Natural killer cell (primary cell): ENCODE results near the gene STEAP1B. TPM values are rescaled to one million over a fixed set of nuclear protein-coding genes. Genes with fewer than 3 reads are reported as not detected.

Experiments
- ATAC-seq, 3 donors: fragments of 150-1000 bp in 2 of 3; fragments of 200-7000 bp in 1 of 3; cut with Tn5 transposase; 1 replicate in 1 of 3; 2 replicates in 2 of 3; pipeline ENCODE4 v1.10.0; 2021; ENCODE audit warnings: mild to moderate bottlenecking in 2 of 3, moderate library complexity in 2 of 3
- DNase-seq, 2 donors: peaks; one replicate each; pipeline versions ENCODE4 v3.0.0 to v3.0.0-alpha.2; 2013 to 2021; ENCODE audit warnings: mixed read lengths in 1 of 2
- H3K27ac ChIP-seq: one replicate; pipeline ENCODE4 v1.5.1; 2013; ENCODE audit warnings: mild to moderate bottlenecking, low read length
- H3K27me3 ChIP-seq: one replicate; pipeline ENCODE4 v1.6.1; 2013; ENCODE audit warnings: low read length; ENCODE audit not compliant: control insufficient read depth, insufficient read depth
- H3K36me3 ChIP-seq: one replicate; pipeline ENCODE4 v1.6.1; 2013; ENCODE audit warnings: low read length; ENCODE audit not compliant: control insufficient read depth, insufficient read depth
- H3K4me1 ChIP-seq: one replicate; pipeline ENCODE4 v1.6.1; 2013; ENCODE audit warnings: low read length; ENCODE audit not compliant: control insufficient read depth, insufficient read depth
- H3K4me3 ChIP-seq: one replicate; pipeline ENCODE4 v1.5.1; 2013; ENCODE audit warnings: low read length
- H3K9me3 ChIP-seq: one replicate; pipeline ENCODE4 v1.6.1; 2013; ENCODE audit warnings: low read length; ENCODE audit not compliant: control insufficient read depth, insufficient read depth
- H3K27ac Mint-ChIP-seq, 2 donors: one replicate each; pipeline ENCODE4 v1.8.0; 2022; ENCODE audit warnings: mild to moderate bottlenecking in 2 of 2, mixed read lengths in 2 of 2, moderate library complexity in 1 of 2
- H3K27me3 Mint-ChIP-seq, 2 donors: one replicate each; pipeline ENCODE4 v1.8.0; 2022; ENCODE audit warnings: low read depth in 2 of 2, mixed read lengths in 2 of 2
- H3K36me3 Mint-ChIP-seq: one replicate; pipeline ENCODE4 v1.8.0; 2022; ENCODE audit warnings: mixed read lengths
- H3K4me1 Mint-ChIP-seq, 2 donors: one replicate each; pipeline ENCODE4 v1.8.0; 2022; ENCODE audit warnings: mixed read lengths in 2 of 2
- H3K4me3 Mint-ChIP-seq: one replicate; pipeline ENCODE4 v1.8.0; 2022; ENCODE audit warnings: mild to moderate bottlenecking, moderate library complexity, mixed read lengths
- H3K9me3 Mint-ChIP-seq, 2 donors: one replicate each; pipeline ENCODE4 v1.8.0; 2022; ENCODE audit warnings: mixed read lengths in 2 of 2
- WGBS: methylation state at CpG from one replicate; pipeline ENCODE4 v1.1.7; 2013; ENCODE audit warnings: missing lambda C conversion rate; ENCODE audit not compliant: insufficient coverage; 5-methylcytosine and 5-hydroxymethylcytosine counted together
- intact Hi-C: fragments of 100-400 bp; cut with micrococcal nuclease; formaldehyde crosslinking; loops from one replicate; pipeline ENCODE4 v1.14.2; 2022
- total RNA-seq, 4 donors: library from RNA; stranded (reverse); fragments of 120-200 nt in 1 of 4; gene quantifications; one replicate each; pipeline versions ENCODE4 v1.2.3 to v1.2.4, GENCODE V29; 2013 to 2022
- TF ChIP-seq, protein P1 (sequence below): fragments of 200-600 bp; IDR thresholded peaks from one replicate; pipeline ENCODE4 v1.8.0; 2022; ENCODE audit warnings: antibody characterized with exemption

STEAP1B gene
- total RNA-seq, 3 donors from 2014 or later (not counting 1 experiment from before 2014, with no cell fraction given), result 0.31 TPM; not detected in 2

DNA sequence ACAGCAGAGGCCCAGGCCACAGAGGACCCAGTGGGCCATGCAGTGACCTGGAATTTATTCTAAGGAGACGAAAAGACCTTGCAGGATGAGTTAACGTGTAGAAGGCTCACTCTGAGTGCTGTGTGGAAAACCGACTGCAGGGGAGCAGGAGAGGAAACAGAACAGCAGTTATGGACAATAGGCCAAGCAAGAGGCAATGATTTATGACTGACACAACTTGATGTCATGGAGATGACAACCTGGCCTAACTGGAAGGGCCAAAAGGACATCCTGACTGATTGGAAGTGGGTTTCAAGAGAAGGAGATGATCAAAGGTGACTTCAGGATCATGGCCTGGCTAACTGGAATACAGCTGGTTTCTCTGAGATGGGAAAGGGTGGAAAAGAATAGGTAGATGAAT is 72.9 kb downstream of the STEAP1B start:
- intact Hi-C loops, result no loop called here
- no peaks in the 10 kb centered on the region for H3K9me3 ChIP-seq
- H3K27me3 ChIP-seq, result no peaks in the 10 kb centered on the region
- H3K4me3 Mint-ChIP-seq, result no peak overlapping the region
- H3K27ac Mint-ChIP-seq, result no peak overlapping the region
- H3K4me1 ChIP-seq, result no peaks in the 10 kb centered on the region
- DNase-seq, result no peak
- H3K36me3 ChIP-seq, result no peaks in the 10 kb centered on the region
- WGBS, result 89% methylated on average over 3 of the region's 3 CpGs
- H3K4me3 ChIP-seq, result no peak overlapping the region
- no peaks in the 10 kb centered on the region for H3K36me3 Mint-ChIP-seq
- H3K27ac ChIP-seq, result no peak overlapping the region
- no peaks in the 10 kb centered on the region for H3K4me1 Mint-ChIP-seq
- TF ChIP-seq, protein P1, sequence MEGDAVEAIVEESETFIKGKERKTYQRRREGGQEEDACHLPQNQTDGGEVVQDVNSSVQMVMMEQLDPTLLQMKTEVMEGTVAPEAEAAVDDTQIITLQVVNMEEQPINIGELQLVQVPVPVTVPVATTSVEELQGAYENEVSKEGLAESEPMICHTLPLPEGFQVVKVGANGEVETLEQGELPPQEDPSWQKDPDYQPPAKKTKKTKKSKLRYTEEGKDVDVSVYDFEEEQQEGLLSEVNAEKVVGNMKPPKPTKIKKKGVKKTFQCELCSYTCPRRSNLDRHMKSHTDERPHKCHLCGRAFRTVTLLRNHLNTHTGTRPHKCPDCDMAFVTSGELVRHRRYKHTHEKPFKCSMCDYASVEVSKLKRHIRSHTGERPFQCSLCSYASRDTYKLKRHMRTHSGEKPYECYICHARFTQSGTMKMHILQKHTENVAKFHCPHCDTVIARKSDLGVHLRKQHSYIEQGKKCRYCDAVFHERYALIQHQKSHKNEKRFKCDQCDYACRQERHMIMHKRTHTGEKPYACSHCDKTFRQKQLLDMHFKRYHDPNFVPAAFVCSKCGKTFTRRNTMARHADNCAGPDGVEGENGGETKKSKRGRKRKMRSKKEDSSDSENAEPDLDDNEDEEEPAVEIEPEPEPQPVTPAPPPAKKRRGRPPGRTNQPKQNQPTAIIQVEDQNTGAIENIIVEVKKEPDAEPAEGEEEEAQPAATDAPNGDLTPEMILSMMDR, result no peak
- H3K9me3 Mint-ChIP-seq, result no peaks in the 10 kb centered on the region
- ATAC-seq, result no peak
- H3K27me3 Mint-ChIP-seq, result no peaks in the 10 kb centered on the region

DNA sequence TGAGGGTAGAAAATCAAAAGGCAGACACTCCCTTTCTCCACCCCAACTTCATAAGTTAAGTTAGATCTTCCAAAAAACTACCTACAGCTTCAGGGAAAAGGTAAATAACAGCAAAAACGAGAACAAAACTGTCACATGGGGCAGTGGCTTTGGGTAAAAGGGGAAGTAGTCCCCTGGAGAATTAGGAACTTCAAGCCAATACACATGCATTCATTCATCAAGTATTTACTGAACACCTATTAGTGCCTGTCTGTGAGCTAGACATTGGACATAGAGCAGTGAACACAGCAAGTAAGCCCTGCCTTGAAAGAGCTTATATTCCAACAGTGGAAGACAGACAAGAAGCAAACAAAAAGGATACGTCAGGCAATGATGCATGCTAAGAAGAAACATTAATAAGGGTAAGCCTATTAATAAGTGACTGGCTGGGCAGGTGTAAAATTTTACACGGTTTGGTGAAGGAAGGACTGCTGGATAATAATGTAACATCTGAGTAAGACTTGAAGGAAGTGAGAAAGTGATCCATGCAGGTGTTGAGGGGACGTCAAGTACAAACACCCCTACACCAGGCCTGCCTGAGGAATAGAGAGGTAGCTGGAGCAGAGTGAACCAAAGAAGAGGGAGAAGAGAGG is 73.4 kb downstream of the STEAP1B start:
- TF ChIP-seq, protein P1, result no peak
- Mint-ChIP-seq H3K9me3 (no peaks in the 10 kb centered on the region), H3K27ac (no peak overlapping the region), H3K27me3 (no peaks in the 10 kb centered on the region), H3K36me3 (no peaks in the 10 kb centered on the region), H3K4me3 (no peak overlapping the region), H3K4me1 (no peaks in the 10 kb centered on the region)
- intact Hi-C loops, result no loop called here
- H3K27ac ChIP-seq, result no peak overlapping the region
- H3K27me3 ChIP-seq, result no peaks in the 10 kb centered on the region
- no peaks in the 10 kb centered on the region for H3K36me3 ChIP-seq
- H3K4me1 ChIP-seq, result no peaks in the 10 kb centered on the region
- H3K4me3 ChIP-seq, result no peak overlapping the region
- ATAC-seq, result no peak
- no peak for DNase-seq
- H3K9me3 ChIP-seq, result no peaks in the 10 kb centered on the region
- WGBS, result 39% methylated on average over 2 of the region's 4 CpGs

DNA sequence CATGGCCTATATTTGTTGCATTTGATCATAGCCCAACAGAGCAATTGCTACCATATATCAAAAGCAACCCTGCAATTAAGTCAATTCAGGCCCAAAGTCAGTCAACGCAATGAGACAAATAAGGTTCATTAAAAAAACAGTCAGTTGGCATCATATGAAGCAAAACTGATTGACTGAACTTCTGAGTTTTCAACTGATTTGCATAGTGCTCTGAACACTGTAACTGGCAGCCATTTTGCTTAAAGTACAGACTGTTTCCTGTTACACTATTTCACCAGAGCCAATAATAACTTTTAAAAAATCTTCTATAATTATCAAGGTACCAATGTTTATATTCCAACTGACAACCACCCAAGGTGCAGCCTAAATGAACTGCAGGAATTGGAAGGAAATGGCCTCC is 74.6 kb downstream of the STEAP1B start:
- TF ChIP-seq, protein P1, result no peak
- no peaks in the 10 kb centered on the region for H3K36me3 Mint-ChIP-seq
- H3K27me3 Mint-ChIP-seq, result no peaks in the 10 kb centered on the region
- WGBS, result 88% methylated on average over 1 of the region's 1 CpG
- H3K4me3 Mint-ChIP-seq, result no peak overlapping the region
- H3K27ac Mint-ChIP-seq, result no peak overlapping the region
- intact Hi-C loops, result no loop called here
- no peaks in the 10 kb centered on the region for H3K9me3 Mint-ChIP-seq
- Histone ChIP-seq H3K4me3 (no peak overlapping the region), H3K9me3 (no peaks in the 10 kb centered on the region), H3K36me3 (no peaks in the 10 kb centered on the region), H3K27ac (no peak overlapping the region), H3K4me1 (no peaks in the 10 kb centered on the region), H3K27me3 (no peaks in the 10 kb centered on the region)
- no peaks in the 10 kb centered on the region for H3K4me1 Mint-ChIP-seq
- ATAC-seq, result no peak
- no peak for DNase-seq
